Activated CD4-positive, alpha-beta T cell treated with anti-CD3 and anti-CD28 coated beads, Interleukin-2, Interleukin-6, amounts not matched to agents 100 ng/mL and 50 ng/mL, durations not matched to agents 16 hours and 8 hours (primary cell): ENCODE data around the gene APOE.

Experiments used
- DNase-seq: peaks from one replicate; pipeline ENCODE4 v3.0.0-alpha.2; 2020

Gene APOE

DNA sequence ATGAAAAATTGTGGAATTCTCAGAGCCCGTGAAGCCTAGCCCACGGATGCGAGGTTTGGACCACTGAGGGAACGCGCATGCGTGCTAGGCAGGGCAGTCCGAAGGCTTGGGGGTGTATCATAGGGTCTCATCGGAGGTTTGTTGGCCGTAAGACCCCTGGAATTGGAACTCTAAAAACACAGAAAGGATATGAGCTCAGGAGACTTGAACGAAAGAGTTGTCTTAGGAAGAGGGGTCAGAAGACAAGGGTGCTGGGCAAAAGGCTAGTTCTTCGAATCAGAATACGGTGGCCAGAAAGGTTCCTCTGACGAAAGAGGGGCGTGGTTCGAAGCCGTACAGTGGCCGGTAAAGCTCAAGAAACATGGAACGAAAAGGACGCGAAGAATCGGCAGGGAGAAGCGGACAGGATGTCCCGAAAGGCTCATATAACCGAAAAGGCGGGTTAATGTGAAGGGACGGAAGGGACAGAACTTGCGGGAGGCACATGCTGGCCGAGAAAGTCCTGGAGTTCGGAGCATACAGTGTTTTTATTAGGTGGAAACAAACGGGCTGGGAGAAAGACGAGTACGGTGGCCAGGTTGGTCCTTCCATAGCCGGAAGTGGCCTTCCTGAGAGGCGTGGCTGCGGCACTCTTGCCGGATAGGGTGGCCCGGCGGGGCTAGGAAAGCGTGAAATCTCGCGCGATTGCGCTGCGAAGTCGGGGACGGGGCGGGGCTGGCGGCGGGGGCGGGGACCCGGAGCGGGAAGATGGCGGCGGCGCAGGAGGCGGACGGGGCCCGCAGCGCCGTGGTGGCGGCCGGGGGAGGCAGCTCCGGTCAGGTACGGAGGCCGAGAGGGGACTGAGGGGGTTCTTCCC lies 49.3 kb downstream of the APOE start, which contains the start of gene CLPTM1:
Gene CLPTM1 (plus strand): TSS at position 732 of the 856 bp plus-strand sequence. CDS start 16 bp downstream, at position 748.
- peak; percentile 98 for DNase-seq

DNA sequence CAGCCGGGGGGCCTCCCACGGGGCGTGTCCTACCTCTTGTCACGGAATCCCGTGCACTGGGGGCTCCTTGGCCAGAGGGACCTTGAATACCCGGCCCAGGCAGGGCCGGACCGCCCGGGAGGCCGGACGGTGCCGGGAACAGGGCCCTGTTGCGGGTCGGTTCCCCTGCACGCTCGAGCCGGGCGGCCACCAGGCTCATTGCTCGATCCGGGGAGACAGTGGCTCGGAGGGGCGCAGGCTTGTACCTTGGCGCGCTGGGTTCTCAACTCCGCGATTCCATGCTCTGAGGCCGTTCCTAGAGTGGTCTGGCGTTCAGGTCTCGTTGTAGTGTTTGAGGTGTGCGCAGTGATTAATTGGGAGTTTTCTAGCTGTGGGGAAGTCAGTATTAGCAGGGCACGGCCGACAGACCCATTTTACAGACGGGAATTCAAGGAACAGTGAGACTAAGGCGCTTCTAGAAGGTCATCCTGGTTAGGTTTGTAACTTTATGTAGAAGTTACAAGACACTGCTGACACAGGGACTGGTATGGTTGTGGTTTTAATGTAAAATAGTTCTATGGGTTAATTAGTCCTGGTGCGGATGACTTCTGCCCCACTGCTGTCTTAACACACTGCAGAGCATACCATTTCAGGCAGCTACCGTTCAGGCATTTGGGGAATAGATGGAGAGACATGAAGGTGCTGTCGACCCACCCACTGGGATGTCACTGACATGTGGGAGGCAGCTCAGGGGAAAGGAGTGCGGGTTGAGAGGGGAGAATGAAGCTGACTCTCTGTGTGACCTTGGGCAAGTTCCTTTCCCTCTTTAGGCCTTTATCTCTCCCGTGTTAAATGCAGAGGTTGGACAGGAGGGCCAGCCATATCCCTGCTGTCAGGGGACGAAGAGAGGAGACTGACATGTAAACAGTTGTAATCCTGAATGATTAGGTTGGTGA lies 50.2 kb downstream of the APOE start:
- no peak for DNase-seq

- DNase-seq = no peak
Observed at GRCh38 chr19:44957526-44957925, 51.9 kb downstream of the APOE start.

DNA sequence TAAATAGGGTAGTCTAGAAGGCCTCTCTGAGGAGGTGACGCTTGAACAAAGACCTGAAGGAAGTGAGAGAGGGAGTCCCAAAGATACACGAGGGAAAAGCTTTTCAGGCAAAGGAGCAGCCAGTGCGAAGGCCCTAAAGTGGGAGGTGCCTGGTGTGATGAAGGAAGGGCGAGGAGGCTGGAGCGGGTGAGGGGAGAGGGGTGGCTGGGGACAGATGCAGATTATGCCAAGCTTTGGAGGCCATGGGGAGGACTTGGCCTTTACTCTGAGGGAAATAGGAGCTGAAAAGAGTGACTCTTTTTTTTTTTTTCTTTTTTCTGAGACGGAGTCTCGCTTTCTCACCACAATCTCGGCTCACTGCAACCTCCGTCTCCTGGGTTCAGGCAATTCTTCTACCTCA lies 52.5 kb downstream of the APOE start:
- DNase-seq = no peak
